Smooth muscle cell (in vitro differentiated cells): Measurements from ENCODE around the gene CLSTN1. TPM values are rescaled to one million over a fixed set of nuclear protein-coding genes. Genes with fewer than 3 reads are reported as not detected.

Experiments used
- DNase-seq: peaks from one replicate; lab custom pipeline; 2025; ENCODE audit not compliant: unreplicated experiment; lab: John Stamatoyannopoulos, UW
- H2AFZ ChIP-seq: fragments of 200-600 bp; sonication (generic); 2 replicates; pipeline ENCODE4 v1.6.0; 2016; ENCODE audit warnings: antibody characterized with exemption, low read depth, mild to moderate bottlenecking
- H3F3A ChIP-seq: fragments of 200-600 bp; sonication (generic); 2 replicates; pipeline ENCODE4 v1.6.0; 2017; ENCODE audit warnings: antibody characterized with exemption, low read depth
- H3K27ac ChIP-seq: fragments of 200-600 bp; sonication (generic); 2 replicates; pipeline ENCODE4 v1.5.1; 2016; ENCODE audit warnings: low read depth, mild to moderate bottlenecking
- H3K27me3 ChIP-seq: fragments of 200-600 bp; sonication (generic); 2 replicates; pipeline ENCODE4 v1.6.1; 2016; ENCODE audit warnings: low read depth, mild to moderate bottlenecking
- H3K36me3 ChIP-seq: fragments of 200-600 bp; sonication (generic); 2 replicates; pipeline ENCODE4 v1.5.1; 2016; ENCODE audit warnings: low read depth
- H3K4me1 ChIP-seq: fragments of 200-600 bp; sonication (generic); 2 replicates; pipeline ENCODE4 v1.5.1; 2016; ENCODE audit warnings: low read depth
- H3K4me2 ChIP-seq: fragments of 200-600 bp; sonication (generic); 2 replicates; pipeline ENCODE4 v1.6.0; 2016; ENCODE audit warnings: mild to moderate bottlenecking
- H3K4me3 ChIP-seq: fragments of 200-600 bp; sonication (generic); 2 replicates; pipeline ENCODE4 v1.5.1; 2016; ENCODE audit warnings: mild to moderate bottlenecking
- H3K79me2 ChIP-seq: fragments of 200-600 bp; sonication (generic); 2 replicates; pipeline ENCODE4 v1.6.0; 2016; ENCODE audit warnings: low read depth, mild to moderate bottlenecking
- H3K9ac ChIP-seq: fragments of 200-600 bp; sonication (generic); 2 replicates; pipeline ENCODE4 v1.6.0; 2016; ENCODE audit warnings: low read depth
- H3K9me3 ChIP-seq: fragments of 200-600 bp; sonication (generic); replicated peaks from 2 replicates; pipeline ENCODE4 v1.5.1; 2016; ENCODE audit warnings: low read depth
- H4K20me1 ChIP-seq: fragments of 200-600 bp; sonication (generic); 2 replicates; pipeline ENCODE4 v1.6.0; 2016; ENCODE audit warnings: low read depth
- CTCF ChIP-seq: fragments of 200-600 bp; sonication (generic); IDR thresholded peaks from 2 replicates; pipeline ENCODE4 v1.5.1; 2017; ENCODE audit warnings: borderline replicate concordance, mild to moderate bottlenecking, antibody characterized with exemption; ENCODE audit not compliant: insufficient read depth, poor library complexity, severe bottlenecking
- WGBS: methylation state at CpG from one replicate; pipeline ENCODE4 v1.1.7; 2016; ENCODE audit warnings: low lambda C conversion rate; 5-methylcytosine and 5-hydroxymethylcytosine counted together
- polyA plus RNA-seq: library from polyadenylated mRNA; unstranded; fragments of >200 nt; fragmentation: Nextera tagmentation; extraction: Ambion mirVana; gene quantifications from 2 replicates; pipeline ENCODE4 v1.2.1, GENCODE V29; 2016
- total RNA-seq: library from RNA; depleted of rRNA; stranded (reverse); fragments of >200 nt; gene quantifications from 2 replicates; pipeline ENCODE4 v1.2.3, GENCODE V29; 2014

Gene CLSTN1
- total and polyA plus RNA-seq, 2 experiments from 2014 or later, result 51.3 to 83.5 TPM

- whole genome bisulfite sequencing, result 91% methylated on average over 3 of the region's 3 CpGs
- H3K4me2 ChIP-seq, result no peak overlapping the region
- H4K20me1 ChIP-seq, result no peaks in the 10 kb centered on the region
- H3K27ac ChIP-seq, result no peak overlapping the region
- no peaks in the 10 kb centered on the region for H3F3A ChIP-seq
- H3K9me3 ChIP-seq, result no peaks in the 10 kb centered on the region
- H2AFZ ChIP-seq, result no peak overlapping the region
- no peak overlapping the region for H3K9ac ChIP-seq
- H3K36me3 ChIP-seq, result peaks cover 9% of the 10 kb centered on the region
- no peak for DNase-seq
- H3K79me2 ChIP-seq, result no peaks in the 10 kb centered on the region
- no peaks in the 10 kb centered on the region for H3K27me3 ChIP-seq
- no peak overlapping the region for H3K4me3 ChIP-seq
- no peaks in the 10 kb centered on the region for H3K4me1 ChIP-seq
- TF ChIP-seq CTCF, result no peak
Observed at GRCh38 chr1:9746211-9746610, 77.6 kb downstream of the CLSTN1 start.

GRCh38 chr1:9744106-9744799, 79.5 kb downstream of the CLSTN1 start:
- Histone ChIP-seq H3K79me2 (no peaks in the 10 kb centered on the region), H3F3A (no peaks in the 10 kb centered on the region), H4K20me1 (no peaks in the 10 kb centered on the region), H3K4me2 (no peak overlapping the region), H3K36me3 (peaks cover 3% of the 10 kb centered on the region), H3K27me3 (no peaks in the 10 kb centered on the region), H2AFZ (no peak overlapping the region), H3K27ac (no peak overlapping the region), H3K9me3 (no peaks in the 10 kb centered on the region), H3K4me1 (no peaks in the 10 kb centered on the region), H3K4me3 (no peak overlapping the region), H3K9ac (no peak overlapping the region)
- 98% methylated on average over 28 of the region's 28 CpGs for WGBS
- no peak for TF ChIP-seq CTCF
- DNase-seq, result no peak

GRCh38 chr1:9737671-9738070, 86.1 kb downstream of the CLSTN1 start:
- DNase-seq, result no peak
- 95% methylated on average over 10 of the region's 10 CpGs for WGBS
- Histone ChIP-seq H3K4me1 (no peaks in the 10 kb centered on the region), H3K4me2 (no peak overlapping the region), H4K20me1 (no peaks in the 10 kb centered on the region), H3K4me3 (no peak overlapping the region), H2AFZ (no peak overlapping the region), H3K27me3 (no peaks in the 10 kb centered on the region), H3K27ac (no peak overlapping the region), H3K36me3 (peaks cover 3% of the 10 kb centered on the region), H3K9ac (no peak overlapping the region), H3K9me3 (no peaks in the 10 kb centered on the region), H3F3A (no peaks in the 10 kb centered on the region), H3K79me2 (no peaks in the 10 kb centered on the region)
- no peak for TF ChIP-seq CTCF

- Histone ChIP-seq H3K4me1 (no peaks in the 10 kb centered on the region), H3K4me3 (no peak overlapping the region), H3K79me2 (no peaks in the 10 kb centered on the region), H4K20me1 (no peaks in the 10 kb centered on the region), H3K9ac (no peak overlapping the region), H3K27me3 (no peaks in the 10 kb centered on the region), H3F3A (no peaks in the 10 kb centered on the region), H3K27ac (no peak overlapping the region), H3K36me3 (peaks cover 3% of the 10 kb centered on the region), H3K4me2 (no peak overlapping the region), H3K9me3 (no peaks in the 10 kb centered on the region), H2AFZ (no peak overlapping the region)
- TF ChIP-seq CTCF, result no peak
- 89% methylated on average over 9 of the region's 9 CpGs for WGBS
- DNase-seq, result no peak
Observed at GRCh38 chr1:9737057-9737456, 86.7 kb downstream of the CLSTN1 start.
